Neural progenitor cell (in vitro differentiated cells): ENCODE data around the gene SMPX. TPM values are rescaled to one million over a fixed set of nuclear protein-coding genes. Genes with fewer than 3 reads are reported as not detected.

Source experiments
- DNase-seq: peaks from one replicate; pipeline ENCODE4 v3.0.0-alpha.2; 2016; ENCODE audit warnings: low spot score
- H2AFZ ChIP-seq: fragments of 200-600 bp; sonication (generic); replicated peaks from 2 replicates; pipeline ENCODE4 v1.6.1; 2016; ENCODE audit warnings: antibody characterized with exemption
- H3F3A ChIP-seq: fragments of 200-600 bp; sonication (generic); 2 replicates; pipeline ENCODE4 v1.6.1; 2016; ENCODE audit warnings: antibody characterized with exemption, low read depth
- H3K27ac ChIP-seq: fragments of 200-600 bp; sonication (generic); 2 replicates; pipeline ENCODE4 v1.5.1; 2016; ENCODE audit warnings: mild to moderate bottlenecking
- H3K27me3 ChIP-seq: fragments of 200-600 bp; sonication (generic); 2 replicates; pipeline ENCODE4 v1.6.1; 2016; ENCODE audit warnings: mild to moderate bottlenecking, moderate library complexity
- H3K36me3 ChIP-seq: fragments of 200-600 bp; sonication (generic); 2 replicates; pipeline ENCODE4 v1.5.1; 2016
- H3K4me1 ChIP-seq: fragments of 200-600 bp; sonication (generic); 2 replicates; pipeline ENCODE4 v1.6.1; 2016; ENCODE audit warnings: mixed run types
- H3K4me2 ChIP-seq: fragments of 200-600 bp; sonication (generic); 2 replicates; pipeline ENCODE4 v1.6.1; 2016
- H3K4me3 ChIP-seq: fragments of 200-600 bp; sonication (generic); 2 replicates; pipeline ENCODE4 v1.5.1; 2016
- H3K79me2 ChIP-seq: fragments of 200-600 bp; sonication (generic); 2 replicates; pipeline ENCODE4 v1.6.1; 2016; ENCODE audit warnings: low read depth
- H3K9ac ChIP-seq: fragments of 200-600 bp; sonication (generic); 2 replicates; pipeline ENCODE4 v1.6.1; 2016
- H3K9me3 ChIP-seq: fragments of 200-600 bp; sonication (generic); 2 replicates; pipeline ENCODE4 v1.5.1; 2016; ENCODE audit warnings: low read depth
- H4K20me1 ChIP-seq: fragments of 200-600 bp; sonication (generic); 2 replicates; pipeline ENCODE4 v1.6.1; 2016; ENCODE audit warnings: low read depth
- H3K27ac Mint-ChIP-seq: 3 replicates; pipeline ENCODE4 v1.8.0; 2021; ENCODE audit warnings: mixed read lengths
- H3K27me3 Mint-ChIP-seq: 2 replicates; pipeline ENCODE4 v1.8.0; 2022; ENCODE audit warnings: low read depth, mild to moderate bottlenecking, inconsistent platforms, moderate library complexity, mixed read lengths; ENCODE audit not compliant: insufficient read depth
- H3K36me3 Mint-ChIP-seq: 3 replicates; pipeline ENCODE4 v1.8.0; 2021; ENCODE audit warnings: mixed read lengths
- H3K4me1 Mint-ChIP-seq: 3 replicates; pipeline ENCODE4 v1.8.0; 2021; ENCODE audit warnings: mixed read lengths
- H3K4me3 Mint-ChIP-seq: 3 replicates; pipeline ENCODE4 v1.8.0; 2021; ENCODE audit warnings: mild to moderate bottlenecking, moderate library complexity, mixed read lengths
- H3K9me3 Mint-ChIP-seq: 3 replicates; pipeline ENCODE4 v1.8.0; 2020; ENCODE audit warnings: mixed read lengths
- CTCF ChIP-seq: fragments of 200-600 bp; sonication (generic); IDR thresholded peaks from 2 replicates; pipeline ENCODE4 v1.5.1; 2017; ENCODE audit warnings: antibody characterized with exemption, mild to moderate bottlenecking
- EZH2 ChIP-seq: fragments of 200-600 bp; sonication (generic); IDR thresholded peaks from 2 replicates; pipeline ENCODE4 v1.6.1; 2017; ENCODE audit warnings: antibody characterized with exemption, mild to moderate bottlenecking, moderate library complexity
- EZH2phosphoT487 ChIP-seq: fragments of 200-600 bp; sonication (generic); IDR thresholded peaks from 2 replicates; pipeline ENCODE4 v1.6.1; 2017; ENCODE audit warnings: antibody characterized with exemption
- total RNA-seq: library from RNA; depleted of rRNA; stranded (reverse); fragments of >200 nt; gene quantifications from 2 replicates; pipeline ENCODE4 v1.2.3, GENCODE V29; 2015; ENCODE audit warnings: low replicate concordance

The SMPX gene
- total RNA-seq, 1 donor from 2014 or later = not detected

DNA sequence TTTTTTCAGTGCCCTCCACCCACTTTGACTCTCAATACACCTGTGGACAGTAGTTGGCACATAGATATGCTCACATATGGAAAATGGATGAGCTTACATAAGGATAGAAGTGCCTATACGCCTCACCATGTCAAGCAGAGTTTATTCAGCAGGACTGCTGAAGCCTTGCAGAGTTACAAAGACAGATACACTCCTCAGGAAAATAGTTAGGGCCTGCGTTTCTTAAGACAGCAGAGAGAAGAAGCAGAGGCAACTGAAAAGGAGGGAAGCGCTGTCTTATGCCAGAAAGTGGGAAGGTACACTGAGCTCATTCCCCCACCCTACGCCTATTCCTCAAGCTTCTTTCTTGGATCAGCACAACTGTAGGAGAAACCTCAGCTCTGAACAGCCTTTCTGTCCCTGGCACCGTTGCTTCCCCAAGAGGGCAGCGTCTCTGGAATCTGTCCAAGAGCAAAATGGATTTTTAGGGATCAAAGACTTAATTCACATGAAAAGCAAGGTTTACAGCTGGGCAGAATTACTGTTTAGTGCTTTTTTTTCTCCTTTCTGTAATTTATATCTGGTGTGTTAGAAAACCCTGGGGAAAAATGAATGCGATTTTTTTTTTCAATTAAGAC is 44.2 kb upstream of the SMPX start:
- Histone ChIP-seq H3K9me3 (no peaks in the 10 kb centered on the region), H3K27ac (no peak overlapping the region), H4K20me1 (no peaks in the 10 kb centered on the region), H2AFZ (no peak overlapping the region), H3K9ac (no peak overlapping the region), H3F3A (no peaks in the 10 kb centered on the region), H3K4me2 (no peak overlapping the region), H3K79me2 (no peaks in the 10 kb centered on the region), H3K36me3 (no peaks in the 10 kb centered on the region), H3K4me1 (no peaks in the 10 kb centered on the region), H3K27me3 (no peaks in the 10 kb centered on the region), H3K4me3 (no peak overlapping the region)
- Mint-ChIP-seq H3K27ac (no peak overlapping the region), H3K36me3 (no peaks in the 10 kb centered on the region), H3K4me3 (no peak overlapping the region), H3K9me3 (no peaks in the 10 kb centered on the region), H3K4me1 (peaks cover 8% of the 10 kb centered on the region), H3K27me3 (peaks cover 3% of the 10 kb centered on the region)
- DNase-seq = no peak
- no peak for TF ChIP-seq CTCF
- no peak for TF ChIP-seq EZH2phosphoT487
- no peak for TF ChIP-seq EZH2

DNA sequence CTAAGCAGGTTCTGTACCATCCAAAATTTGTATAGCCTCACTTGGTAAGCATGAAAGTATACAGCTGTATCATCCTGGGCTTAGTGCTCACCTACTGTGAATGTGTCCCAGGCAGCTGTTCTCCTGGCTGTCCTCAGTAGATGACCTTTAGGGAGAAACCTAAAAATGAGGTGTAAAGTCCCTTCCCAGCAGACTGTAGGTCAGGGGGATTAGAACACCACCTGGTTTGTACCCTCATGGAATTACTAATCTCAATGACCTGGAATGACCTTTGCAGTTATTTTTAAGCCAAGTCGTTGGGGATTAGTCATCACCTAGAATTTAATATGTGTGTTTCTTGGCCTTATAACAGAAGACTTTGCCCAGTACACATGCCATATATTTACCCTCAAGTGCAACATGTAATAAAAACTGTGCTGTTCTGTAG is 42.4 kb upstream of the SMPX start:
- no peaks in the 10 kb centered on the region for H3K9me3 ChIP-seq
- no peak overlapping the region for H2AFZ ChIP-seq
- H4K20me1 ChIP-seq = no peaks in the 10 kb centered on the region
- H3K36me3 ChIP-seq = no peaks in the 10 kb centered on the region
- Mint-ChIP-seq H3K36me3 (no peaks in the 10 kb centered on the region), H3K27ac (no peak overlapping the region), H3K9me3 (no peaks in the 10 kb centered on the region), H3K4me1 (peaks cover 8% of the 10 kb centered on the region), H3K27me3 (peaks cover 2% of the 10 kb centered on the region), H3K4me3 (no peak overlapping the region)
- no peaks in the 10 kb centered on the region for H3K79me2 ChIP-seq
- no peak overlapping the region for H3K4me3 ChIP-seq
- no peak overlapping the region for H3K27ac ChIP-seq
- no peaks in the 10 kb centered on the region for H3F3A ChIP-seq
- no peak for DNase-seq
- TF ChIP-seq CTCF (no peak), EZH2 (no peak), EZH2phosphoT487 (no peak)
- no peaks in the 10 kb centered on the region for H3K4me1 ChIP-seq
- H3K27me3 ChIP-seq = no peaks in the 10 kb centered on the region
- no peak overlapping the region for H3K9ac ChIP-seq
- no peak overlapping the region for H3K4me2 ChIP-seq

DNA sequence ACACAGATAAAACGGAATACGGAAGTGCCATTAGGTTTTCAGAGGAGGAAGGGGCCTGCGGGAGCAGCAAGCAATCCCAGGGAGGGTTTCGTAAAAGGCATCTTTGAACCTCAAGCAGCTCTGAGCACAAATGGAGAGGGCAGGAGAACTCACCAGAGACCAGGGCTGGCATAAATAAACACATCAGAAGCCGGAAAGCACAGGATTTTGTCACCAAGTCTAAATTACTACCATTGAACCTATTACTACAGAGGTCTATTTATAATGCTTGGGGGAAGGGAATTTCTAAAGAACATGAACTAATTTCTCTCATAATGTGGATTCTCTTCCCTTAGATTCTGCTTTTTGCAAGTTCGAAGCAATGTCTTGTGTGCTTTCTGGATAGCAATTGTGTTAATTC is 41.9 kb upstream of the SMPX start:
- H3K27me3 Mint-ChIP-seq = no peaks in the 10 kb centered on the region
- H2AFZ ChIP-seq = no peak overlapping the region
- no peak overlapping the region for H3K4me3 ChIP-seq
- no peaks in the 10 kb centered on the region for H3K4me1 ChIP-seq
- DNase-seq = no peak
- H3K36me3 Mint-ChIP-seq = no peaks in the 10 kb centered on the region
- no peaks in the 10 kb centered on the region for H3F3A ChIP-seq
- H3K27me3 ChIP-seq = no peaks in the 10 kb centered on the region
- H4K20me1 ChIP-seq = no peaks in the 10 kb centered on the region
- no peak overlapping the region for H3K4me2 ChIP-seq
- H3K27ac Mint-ChIP-seq = no peak overlapping the region
- H3K9ac ChIP-seq = no peak overlapping the region
- TF ChIP-seq EZH2 = no peak
- TF ChIP-seq EZH2phosphoT487 = no peak
- no peak for TF ChIP-seq CTCF
- no peaks in the 10 kb centered on the region for H3K9me3 Mint-ChIP-seq
- H3K27ac ChIP-seq = no peak overlapping the region
- H3K4me1 Mint-ChIP-seq = peaks cover 8% of the 10 kb centered on the region
- H3K79me2 ChIP-seq = no peaks in the 10 kb centered on the region
- no peaks in the 10 kb centered on the region for H3K9me3 ChIP-seq
- no peak overlapping the region for H3K4me3 Mint-ChIP-seq
- H3K36me3 ChIP-seq = no peaks in the 10 kb centered on the region
